HEK293 (cell line): ENCODE data around the gene HSD17B4.
A peak's percentile ranks its signal among the peaks of the same experiment; 100 is the strongest.

ENCODE experiments used
- EGR2 ChIP-seq: fragments of 450-650 bp; formaldehyde crosslinking; IDR thresholded peaks from 2 replicates; pipeline ENCODE4 v1.5.1; 2016; ENCODE audit warnings: low read depth, missing biosample characterization, missing genetic modification characterization
- TCF7L2 ChIP-seq: IDR thresholded peaks from 2 replicates; pipeline ENCODE4 v1.6.1; 2011; ENCODE audit warnings: low read depth, mild to moderate bottlenecking, inconsistent platforms, low read length, moderate library complexity, borderline replicate concordance
- ZBTB20 ChIP-seq: fragments of 450-650 bp; formaldehyde crosslinking; IDR thresholded peaks from 2 replicates; pipeline ENCODE4 v1.5.1; 2016; ENCODE audit warnings: missing biosample characterization, missing genetic modification characterization
- ZBTB48 ChIP-seq: fragments of 450-650 bp; formaldehyde crosslinking; IDR thresholded peaks from 2 replicates; pipeline ENCODE4 v1.5.1; 2016; ENCODE audit warnings: missing biosample characterization, missing genetic modification characterization
- ZNF211 ChIP-seq: fragments of 450-650 bp; formaldehyde crosslinking; IDR thresholded peaks from 2 replicates; pipeline ENCODE4 v1.5.1; 2016; ENCODE audit warnings: low read depth, missing biosample characterization, missing genetic modification characterization
- ZNF274 ChIP-seq, 2 experiments: fragments of 200-500 bp in 1 of 2; fragments of 450-650 bp in 1 of 2; sonication (Bioruptor generic) in 1 of 2; formaldehyde crosslinking in 1 of 2; IDR thresholded peaks; 2 replicates each; pipeline versions ENCODE4 v1.5.1 to v1.6.1; 2014 to 2016; ENCODE audit warnings: borderline replicate concordance in 1 of 2, inconsistent platforms in 1 of 2, low read length in 1 of 2, missing biosample characterization in 1 of 2, missing genetic modification characterization in 1 of 2
- ZNF394 ChIP-seq: fragments of 450-650 bp; formaldehyde crosslinking; IDR thresholded peaks from 2 replicates; pipeline ENCODE4 v1.5.1; 2016; ENCODE audit warnings: missing biosample characterization, missing genetic modification characterization, mild to moderate bottlenecking, moderate library complexity, borderline replicate concordance
- ZNF623 ChIP-seq: fragments of 450-650 bp; formaldehyde crosslinking; IDR thresholded peaks from 2 replicates; pipeline ENCODE4 v1.5.1; 2016; ENCODE audit warnings: missing biosample characterization, missing genetic modification characterization
- ZNF639 ChIP-seq: fragments of 450-650 bp; formaldehyde crosslinking; IDR thresholded peaks from 2 replicates; pipeline ENCODE4 v1.5.1; 2016; ENCODE audit warnings: missing biosample characterization, missing genetic modification characterization
- ZNF664 ChIP-seq: fragments of 450-650 bp; formaldehyde crosslinking; IDR thresholded peaks from 2 replicates; pipeline ENCODE4 v1.5.1; 2016; ENCODE audit warnings: missing biosample characterization, missing genetic modification characterization
- TF ChIP-seq, protein P1 (sequence below): fragments of 450-650 bp; formaldehyde crosslinking; IDR thresholded peaks from 2 replicates; pipeline ENCODE4 v1.5.1; 2017; ENCODE audit warnings: missing biosample characterization, missing genetic modification characterization
- TF ChIP-seq, protein P2 (sequence below): fragments of 450-650 bp; formaldehyde crosslinking; IDR thresholded peaks from 2 replicates; pipeline ENCODE4 v1.5.1; 2016; ENCODE audit warnings: missing biosample characterization, missing genetic modification characterization
- TF ChIP-seq, protein P3 (sequence below): fragments of 450-650 bp; formaldehyde crosslinking; IDR thresholded peaks from 2 replicates; pipeline ENCODE4 v1.5.1; 2016; ENCODE audit warnings: missing biosample characterization, missing genetic modification characterization

GRCh38 chr5:119452060-119452372 is 281 bp upstream of the HSD17B4 start:
- TF ChIP-seq ZNF664 (tag by site-specific recombination), result no peak
- TF ChIP-seq, protein P1, sequence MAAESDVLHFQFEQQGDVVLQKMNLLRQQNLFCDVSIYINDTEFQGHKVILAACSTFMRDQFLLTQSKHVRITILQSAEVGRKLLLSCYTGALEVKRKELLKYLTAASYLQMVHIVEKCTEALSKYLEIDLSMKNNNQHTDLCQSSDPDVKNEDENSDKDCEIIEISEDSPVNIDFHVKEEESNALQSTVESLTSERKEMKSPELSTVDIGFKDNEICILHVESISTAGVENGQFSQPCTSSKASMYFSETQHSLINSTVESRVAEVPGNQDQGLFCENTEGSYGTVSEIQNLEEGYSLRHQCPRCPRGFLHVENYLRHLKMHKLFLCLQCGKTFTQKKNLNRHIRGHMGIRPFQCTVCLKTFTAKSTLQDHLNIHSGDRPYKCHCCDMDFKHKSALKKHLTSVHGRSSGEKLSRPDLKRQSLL, result no peak
- TF ChIP-seq, protein P2, sequence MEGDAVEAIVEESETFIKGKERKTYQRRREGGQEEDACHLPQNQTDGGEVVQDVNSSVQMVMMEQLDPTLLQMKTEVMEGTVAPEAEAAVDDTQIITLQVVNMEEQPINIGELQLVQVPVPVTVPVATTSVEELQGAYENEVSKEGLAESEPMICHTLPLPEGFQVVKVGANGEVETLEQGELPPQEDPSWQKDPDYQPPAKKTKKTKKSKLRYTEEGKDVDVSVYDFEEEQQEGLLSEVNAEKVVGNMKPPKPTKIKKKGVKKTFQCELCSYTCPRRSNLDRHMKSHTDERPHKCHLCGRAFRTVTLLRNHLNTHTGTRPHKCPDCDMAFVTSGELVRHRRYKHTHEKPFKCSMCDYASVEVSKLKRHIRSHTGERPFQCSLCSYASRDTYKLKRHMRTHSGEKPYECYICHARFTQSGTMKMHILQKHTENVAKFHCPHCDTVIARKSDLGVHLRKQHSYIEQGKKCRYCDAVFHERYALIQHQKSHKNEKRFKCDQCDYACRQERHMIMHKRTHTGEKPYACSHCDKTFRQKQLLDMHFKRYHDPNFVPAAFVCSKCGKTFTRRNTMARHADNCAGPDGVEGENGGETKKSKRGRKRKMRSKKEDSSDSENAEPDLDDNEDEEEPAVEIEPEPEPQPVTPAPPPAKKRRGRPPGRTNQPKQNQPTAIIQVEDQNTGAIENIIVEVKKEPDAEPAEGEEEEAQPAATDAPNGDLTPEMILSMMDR (tag by site-specific recombination), result no peak
- no peak for TF ChIP-seq ZNF394 (tag by site-specific recombination)
- TF ChIP-seq ZNF274 (IDR thresholded peaks at IDR 0.05; ENCODE audit: low read length), result no peak
- TF ChIP-seq ZNF274 (tag by site-specific recombination; IDR thresholded peaks at IDR 0.05; ENCODE audit: borderline replicate concordance), result no peak
- TF ChIP-seq ZBTB20 (tag by site-specific recombination), result no peak
- no peak for TF ChIP-seq ZNF211
- no peak for TF ChIP-seq TCF7L2
- peak; percentile 95 for TF ChIP-seq ZBTB48
- no peak for TF ChIP-seq EGR2
- TF ChIP-seq ZNF639 (tag by site-specific recombination), result no peak
- TF ChIP-seq ZNF623 (tag by site-specific recombination), result no peak
- TF ChIP-seq, protein P3, sequence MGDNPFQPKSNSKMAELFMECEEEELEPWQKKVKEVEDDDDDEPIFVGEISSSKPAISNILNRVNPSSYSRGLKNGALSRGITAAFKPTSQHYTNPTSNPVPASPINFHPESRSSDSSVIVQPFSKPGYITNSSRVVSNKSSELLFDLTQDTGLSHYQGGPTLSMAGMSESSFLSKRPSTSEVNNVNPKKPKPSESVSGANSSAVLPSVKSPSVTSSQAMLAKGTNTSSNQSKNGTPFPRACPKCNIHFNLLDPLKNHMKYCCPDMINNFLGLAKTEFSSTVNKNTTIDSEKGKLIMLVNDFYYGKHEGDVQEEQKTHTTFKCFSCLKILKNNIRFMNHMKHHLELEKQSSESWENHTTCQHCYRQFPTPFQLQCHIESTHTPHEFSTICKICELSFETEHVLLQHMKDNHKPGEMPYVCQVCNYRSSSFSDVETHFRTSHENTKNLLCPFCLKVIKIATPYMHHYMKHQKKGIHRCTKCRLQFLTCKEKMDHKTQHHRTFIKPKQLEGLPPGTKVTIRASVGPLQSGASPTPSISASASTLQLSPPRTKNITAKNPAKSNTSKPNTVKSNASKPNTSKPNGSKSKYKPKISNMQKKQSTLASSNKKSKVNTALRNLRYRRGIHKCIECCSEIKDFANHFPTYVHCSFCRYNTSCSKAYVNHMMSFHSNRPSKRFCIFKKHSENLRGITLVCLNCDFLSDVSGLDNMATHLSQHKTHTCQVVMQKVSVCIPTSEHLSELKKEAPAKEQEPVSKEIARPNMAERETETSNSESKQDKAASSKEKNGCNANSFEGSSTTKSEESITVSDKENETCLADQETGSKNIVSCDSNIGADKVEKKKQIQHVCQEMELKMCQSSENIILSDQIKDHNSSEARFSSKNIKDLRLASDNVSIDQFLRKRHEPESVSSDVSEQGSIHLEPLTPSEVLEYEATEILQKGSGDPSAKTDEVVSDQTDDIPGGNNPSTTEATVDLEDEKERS (tag by site-specific recombination), result no peak
